NCI-H146 (cell line): ENCODE results near the gene FUT4.
"Not testable (repeated sequence)": the region's sequence is repeated elsewhere in the genome, so short reads cannot be mapped to it uniquely, and the experiment has no call there.

Source experiments
- DNase-seq: peaks from one replicate; lab custom pipeline; 2025; lab: John Stamatoyannopoulos, UW

FUT4 gene

DNA sequence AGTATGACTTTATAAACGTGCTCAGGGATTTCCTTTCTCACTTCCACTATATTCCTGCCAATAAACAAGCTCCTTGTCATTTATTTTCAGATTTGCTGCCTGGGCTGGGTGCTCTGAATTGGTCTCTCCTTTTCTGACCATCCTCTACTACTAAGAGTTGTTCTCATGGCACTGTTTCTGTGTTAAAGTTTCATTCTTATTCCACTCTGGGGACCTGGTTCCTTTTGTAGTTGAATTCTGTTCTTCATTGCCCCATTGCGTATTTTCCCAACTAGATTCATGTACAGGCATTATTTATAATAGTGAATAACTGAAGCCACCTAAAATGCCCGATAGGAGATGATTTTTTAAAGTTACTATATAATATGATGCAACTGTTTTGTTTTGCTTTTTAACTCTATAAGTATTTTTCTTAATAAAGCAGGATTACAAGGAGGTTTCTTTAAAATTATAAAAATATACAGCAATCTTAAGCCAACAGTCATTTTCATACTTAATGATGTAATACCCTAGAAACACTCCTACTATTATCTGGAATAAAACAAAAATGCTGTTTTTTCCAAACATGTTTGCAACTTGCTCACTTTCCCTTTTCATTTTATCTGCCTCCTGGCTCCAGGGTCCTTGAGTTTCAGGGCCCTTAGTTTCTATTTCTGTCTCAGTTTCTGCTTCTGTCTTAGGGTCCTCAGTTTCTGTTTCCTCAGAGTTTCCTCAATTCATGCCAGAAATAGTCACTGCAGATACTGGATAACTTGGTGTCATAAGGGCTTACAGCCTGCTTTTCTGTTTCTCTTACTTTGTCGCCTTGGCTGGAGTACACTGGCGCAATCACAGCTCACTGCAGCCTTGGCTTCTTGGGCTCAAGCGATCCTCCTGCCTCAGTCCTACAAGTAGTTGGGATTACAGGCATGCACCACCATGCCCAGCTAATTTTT lies 9.8 kb upstream of the FUT4 start:
- DNase-seq: no peak

DNA sequence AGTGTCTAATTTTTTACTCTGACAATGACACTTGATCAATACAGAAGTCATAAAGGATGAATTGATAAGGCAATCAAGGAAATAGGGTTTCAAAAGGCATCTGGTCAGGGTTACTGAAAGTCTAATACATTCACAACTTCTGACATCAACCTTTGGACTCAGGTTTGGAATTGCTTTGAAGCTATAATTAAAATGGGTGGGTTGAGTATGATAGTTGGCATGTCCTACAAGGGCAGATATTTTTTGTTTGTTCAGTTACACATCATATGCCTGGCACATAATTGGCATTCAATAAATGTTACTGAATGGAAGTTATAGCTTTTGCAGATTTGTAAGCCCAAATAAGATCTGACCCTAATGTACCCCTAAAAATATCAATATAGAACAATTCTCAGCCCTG lies 7.3 kb upstream of the FUT4 start:
- DNase-seq: no peak

GRCh38 chr11:94537031-94537600 lies 6.6 kb upstream of the FUT4 start:
- no peak for DNase-seq

GRCh38 chr11:94539420-94539819 lies 4.3 kb upstream of the FUT4 start:
- peak; percentile 7 for DNase-seq

DNA sequence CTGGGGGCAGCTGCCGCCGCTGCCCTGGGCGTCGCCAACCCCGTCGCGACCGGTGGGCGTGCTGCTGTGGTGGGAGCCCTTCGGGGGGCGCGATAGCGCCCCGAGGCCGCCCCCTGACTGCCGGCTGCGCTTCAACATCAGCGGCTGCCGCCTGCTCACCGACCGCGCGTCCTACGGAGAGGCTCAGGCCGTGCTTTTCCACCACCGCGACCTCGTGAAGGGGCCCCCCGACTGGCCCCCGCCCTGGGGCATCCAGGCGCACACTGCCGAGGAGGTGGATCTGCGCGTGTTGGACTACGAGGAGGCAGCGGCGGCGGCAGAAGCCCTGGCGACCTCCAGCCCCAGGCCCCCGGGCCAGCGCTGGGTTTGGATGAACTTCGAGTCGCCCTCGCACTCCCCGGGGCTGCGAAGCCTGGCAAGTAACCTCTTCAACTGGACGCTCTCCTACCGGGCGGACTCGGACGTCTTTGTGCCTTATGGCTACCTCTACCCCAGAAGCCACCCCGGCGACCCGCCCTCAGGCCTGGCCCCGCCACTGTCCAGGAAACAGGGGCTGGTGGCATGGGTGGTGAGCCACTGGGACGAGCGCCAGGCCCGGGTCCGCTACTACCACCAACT lies 1.0 kb downstream of the FUT4 start:
- DNase-seq: no peak

DNA sequence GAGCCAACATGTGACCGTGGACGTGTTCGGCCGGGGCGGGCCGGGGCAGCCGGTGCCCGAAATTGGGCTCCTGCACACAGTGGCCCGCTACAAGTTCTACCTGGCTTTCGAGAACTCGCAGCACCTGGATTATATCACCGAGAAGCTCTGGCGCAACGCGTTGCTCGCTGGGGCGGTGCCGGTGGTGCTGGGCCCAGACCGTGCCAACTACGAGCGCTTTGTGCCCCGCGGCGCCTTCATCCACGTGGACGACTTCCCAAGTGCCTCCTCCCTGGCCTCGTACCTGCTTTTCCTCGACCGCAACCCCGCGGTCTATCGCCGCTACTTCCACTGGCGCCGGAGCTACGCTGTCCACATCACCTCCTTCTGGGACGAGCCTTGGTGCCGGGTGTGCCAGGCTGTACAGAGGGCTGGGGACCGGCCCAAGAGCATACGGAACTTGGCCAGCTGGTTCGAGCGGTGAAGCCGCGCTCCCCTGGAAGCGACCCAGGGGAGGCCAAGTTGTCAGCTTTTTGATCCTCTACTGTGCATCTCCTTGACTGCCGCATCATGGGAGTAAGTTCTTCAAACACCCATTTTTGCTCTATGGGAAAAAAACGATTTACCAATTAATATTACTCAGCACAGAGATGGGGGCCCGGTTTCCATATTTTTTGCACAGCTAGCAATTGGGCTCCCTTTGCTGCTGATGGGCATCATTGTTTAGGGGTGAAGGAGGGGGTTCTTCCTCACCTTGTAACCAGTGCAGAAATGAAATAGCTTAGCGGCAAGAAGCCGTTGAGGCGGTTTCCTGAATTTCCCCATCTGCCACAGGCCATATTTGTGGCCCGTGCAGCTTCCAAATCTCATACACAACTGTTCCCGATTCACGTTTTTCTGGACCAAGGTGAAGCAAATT lies 1.8 kb downstream of the FUT4 start:
- DNase-seq: no peak

DNA sequence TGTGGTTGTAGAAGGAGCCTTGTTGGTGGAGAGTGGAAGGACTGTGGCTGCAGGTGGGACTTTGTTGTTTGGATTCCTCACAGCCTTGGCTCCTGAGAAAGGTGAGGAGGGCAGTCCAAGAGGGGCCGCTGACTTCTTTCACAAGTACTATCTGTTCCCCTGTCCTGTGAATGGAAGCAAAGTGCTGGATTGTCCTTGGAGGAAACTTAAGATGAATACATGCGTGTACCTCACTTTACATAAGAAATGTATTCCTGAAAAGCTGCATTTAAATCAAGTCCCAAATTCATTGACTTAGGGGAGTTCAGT lies 2.4 kb downstream of the FUT4 start:
- no peak for DNase-seq

DNA sequence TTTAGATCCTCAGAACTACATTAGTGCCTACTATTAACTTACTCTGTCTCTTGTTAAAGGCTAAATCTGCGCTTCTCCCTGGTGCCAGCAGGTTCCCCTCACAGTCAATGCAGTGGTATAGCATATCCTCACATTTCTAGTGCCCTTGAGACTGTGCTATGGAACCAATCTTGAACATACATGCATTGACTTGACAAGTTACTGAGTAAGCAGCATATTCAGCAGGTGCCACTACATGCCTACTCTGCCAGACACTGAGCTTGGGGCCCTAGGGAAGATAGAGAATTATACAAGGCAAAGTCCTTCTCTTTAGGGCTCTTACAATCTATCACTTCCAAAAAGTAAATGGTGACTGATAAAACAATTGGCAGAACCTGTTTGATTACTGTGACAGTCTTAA lies 3.2 kb downstream of the FUT4 start:
- no peak for DNase-seq

- DNase-seq: no peak
Measured at GRCh38 chr11:94549146-94549545, 5.4 kb downstream of the FUT4 start.

DNA sequence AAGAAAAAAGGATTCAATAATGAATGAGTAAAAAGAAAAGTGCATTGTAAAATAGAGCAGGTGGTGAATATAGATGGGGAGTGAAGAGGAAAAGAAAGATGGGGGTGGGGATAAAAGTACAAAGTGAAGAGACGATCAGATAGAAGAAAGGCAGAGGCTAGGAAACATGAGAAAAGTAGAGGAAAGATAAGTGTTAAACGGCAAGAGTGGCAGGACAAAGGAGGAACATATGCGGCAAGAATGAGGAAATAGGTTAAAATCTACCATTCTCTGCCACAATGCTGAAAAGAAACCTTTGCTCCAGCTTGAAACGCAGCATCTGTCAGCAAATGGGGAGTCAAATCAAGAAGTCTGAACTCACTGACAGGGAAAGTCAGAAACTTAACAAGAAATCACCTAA lies 6.8 kb downstream of the FUT4 start:
- DNase-seq: no peak

- DNase-seq: no peak
Measured at GRCh38 chr11:94553938-94554337, 10.2 kb downstream of the FUT4 start.

DNA sequence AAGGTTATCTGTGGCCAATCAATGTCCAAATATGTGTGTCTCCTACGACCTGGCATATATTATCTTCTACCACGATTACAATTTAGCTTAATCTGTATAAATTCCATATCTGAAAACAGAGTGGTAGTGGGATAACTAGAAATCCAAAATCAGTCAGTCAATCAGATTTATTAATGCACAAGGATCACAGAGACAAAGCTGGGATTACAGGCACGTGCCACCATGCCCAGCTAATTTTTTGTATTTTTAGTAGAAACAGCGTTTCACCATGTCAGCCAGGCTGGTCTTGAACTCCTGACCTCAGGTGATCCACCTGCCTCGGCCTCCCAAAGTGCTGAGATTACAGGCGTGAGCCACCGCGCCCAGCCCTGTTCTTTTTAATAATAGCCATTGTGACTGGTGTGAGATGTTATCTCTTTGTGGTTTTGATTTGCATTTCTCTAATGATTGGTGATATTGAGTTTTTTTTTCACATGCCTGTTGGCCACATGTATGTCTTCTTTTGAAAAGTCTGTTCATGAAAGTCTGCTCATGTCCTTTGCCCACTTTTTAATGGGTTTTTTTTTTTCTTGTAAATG lies 12.1 kb downstream of the FUT4 start:
- DNase-seq: not testable (repeated sequence)

DNA sequence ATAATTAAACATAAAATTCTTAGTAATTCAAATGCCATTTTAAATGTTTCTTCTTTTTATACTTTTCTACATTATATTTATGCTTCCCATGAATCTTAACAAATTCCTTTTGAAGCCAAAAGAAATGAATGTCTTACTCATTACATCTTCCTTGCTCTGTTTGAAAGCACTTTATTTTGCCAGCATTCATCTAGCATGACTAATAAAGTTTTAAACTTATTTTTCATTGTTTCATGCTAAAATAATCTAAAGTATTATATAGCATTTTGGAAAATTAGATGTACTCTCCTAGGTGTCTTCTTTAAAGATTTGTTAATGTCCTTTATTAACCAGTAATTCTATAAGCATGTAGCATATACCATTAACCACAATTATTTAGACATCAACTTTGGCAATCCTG lies 13.7 kb downstream of the FUT4 start:
- DNase-seq: no peak

- no peak for DNase-seq
Measured at GRCh38 chr11:94557992-94558391, 14.3 kb downstream of the FUT4 start.

DNA sequence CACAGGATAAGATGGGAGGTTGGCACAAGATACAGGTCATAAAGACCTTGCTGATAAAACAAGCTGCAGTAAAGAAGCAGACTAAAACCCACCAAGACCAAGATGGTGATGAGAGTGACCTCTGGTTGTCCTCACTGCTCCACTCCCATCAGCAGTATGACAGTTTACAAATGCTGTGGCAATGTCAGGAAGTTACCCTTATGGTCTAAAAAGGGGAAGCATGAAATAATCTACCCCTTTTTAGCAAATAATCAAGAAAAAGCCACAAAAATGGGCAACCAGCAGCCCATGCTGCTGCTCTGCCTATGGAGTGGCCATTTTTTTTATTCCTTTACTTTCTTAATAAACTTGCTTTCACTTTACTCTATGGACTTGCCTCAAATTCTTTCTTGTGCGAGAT lies 14.7 kb downstream of the FUT4 start:
- no peak for DNase-seq

GRCh38 chr11:94558932-94559331 lies 15.2 kb downstream of the FUT4 start:
- DNase-seq: no peak

DNA sequence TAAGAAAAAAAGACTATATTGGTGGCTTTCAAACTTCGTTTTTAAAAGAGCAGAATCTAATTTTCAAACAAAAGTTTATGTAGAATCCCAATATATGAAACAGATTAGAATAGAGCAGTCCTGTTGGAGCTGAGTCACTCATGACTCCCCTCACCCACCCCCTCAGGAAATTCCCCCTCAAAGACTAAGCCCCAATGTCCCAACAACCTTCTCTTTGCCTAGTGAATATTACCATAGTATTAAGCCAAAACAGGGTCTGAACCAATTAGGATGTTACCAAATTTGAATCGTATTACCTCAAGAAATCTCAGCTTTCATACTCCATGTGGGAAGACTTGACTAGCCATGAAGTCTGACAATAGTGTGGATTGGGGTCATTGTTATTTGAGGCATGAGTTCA lies 15.6 kb downstream of the FUT4 start:
- DNase-seq: no peak

- no peak for DNase-seq
Measured at GRCh38 chr11:94560834-94561233, 17.1 kb downstream of the FUT4 start.

GRCh38 chr11:94563176-94563847 lies 19.6 kb downstream of the FUT4 start:
- no peak for DNase-seq

DNA sequence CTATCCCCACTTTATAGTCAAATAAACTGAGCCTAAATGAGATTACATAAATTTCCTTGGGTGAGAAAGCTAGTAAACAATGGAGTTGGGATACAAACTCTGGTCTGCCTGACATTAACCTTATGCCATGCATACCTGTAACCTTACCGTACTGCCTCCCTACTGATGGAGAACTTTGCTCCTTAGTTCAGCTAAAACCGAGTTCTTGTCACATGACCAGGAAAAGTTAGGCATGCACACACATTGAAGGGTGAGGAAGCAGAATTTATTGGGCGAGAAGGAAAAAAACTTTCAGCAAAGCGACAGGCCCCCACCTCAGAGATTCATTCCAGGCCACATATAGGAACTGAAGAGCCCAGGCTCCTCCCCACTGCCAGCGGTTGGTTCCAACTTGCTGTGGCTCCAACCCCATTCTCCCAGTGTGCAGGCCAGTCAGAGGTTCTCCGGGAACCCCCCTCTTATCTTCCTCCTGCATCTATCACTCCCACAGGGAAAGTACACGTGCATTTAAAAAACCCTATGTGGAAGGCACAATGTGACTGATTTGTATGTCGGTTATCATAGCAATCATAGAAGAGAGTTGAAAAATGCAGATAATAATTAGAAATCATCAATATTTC lies 20.2 kb downstream of the FUT4 start:
- DNase-seq: no peak

DNA sequence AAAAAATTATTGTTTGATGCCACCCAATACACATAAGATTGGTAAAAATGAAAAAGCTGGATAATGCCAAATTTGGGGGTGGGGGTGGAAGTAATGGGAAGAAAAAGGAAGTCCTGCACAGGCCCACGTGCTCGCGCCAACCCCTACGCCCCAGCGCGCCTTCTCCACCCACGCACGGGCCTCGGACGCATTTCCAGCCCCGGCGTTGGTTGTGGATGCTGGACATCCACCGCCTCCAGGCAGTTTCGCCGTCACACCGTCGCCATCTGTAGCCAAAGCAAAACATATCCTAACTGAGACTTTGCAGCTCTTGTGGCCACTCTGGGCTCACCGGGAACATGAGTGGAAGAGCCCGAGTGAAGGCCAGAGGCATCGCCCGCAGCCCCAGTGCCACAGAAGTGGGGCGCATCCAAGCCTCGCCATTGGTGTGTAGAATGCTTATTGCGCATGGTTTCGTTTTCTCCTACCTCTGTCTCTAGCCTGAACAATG lies 23.5 kb downstream of the FUT4 start, which contains the start of gene PIWIL4:
Gene PIWIL4 (plus strand): TSS at position 188 of the 490 bp plus-strand sequence. CDS start 151 bp downstream, at position 339.
- DNase-seq: no peak
